ENCODE data around the gene NCOA1.

The NCOA1 gene

GRCh38 chr2:24806661-24807036, 315.6 kb downstream of the NCOA1 start:
- TF ChIP-seq, protein P1, sequence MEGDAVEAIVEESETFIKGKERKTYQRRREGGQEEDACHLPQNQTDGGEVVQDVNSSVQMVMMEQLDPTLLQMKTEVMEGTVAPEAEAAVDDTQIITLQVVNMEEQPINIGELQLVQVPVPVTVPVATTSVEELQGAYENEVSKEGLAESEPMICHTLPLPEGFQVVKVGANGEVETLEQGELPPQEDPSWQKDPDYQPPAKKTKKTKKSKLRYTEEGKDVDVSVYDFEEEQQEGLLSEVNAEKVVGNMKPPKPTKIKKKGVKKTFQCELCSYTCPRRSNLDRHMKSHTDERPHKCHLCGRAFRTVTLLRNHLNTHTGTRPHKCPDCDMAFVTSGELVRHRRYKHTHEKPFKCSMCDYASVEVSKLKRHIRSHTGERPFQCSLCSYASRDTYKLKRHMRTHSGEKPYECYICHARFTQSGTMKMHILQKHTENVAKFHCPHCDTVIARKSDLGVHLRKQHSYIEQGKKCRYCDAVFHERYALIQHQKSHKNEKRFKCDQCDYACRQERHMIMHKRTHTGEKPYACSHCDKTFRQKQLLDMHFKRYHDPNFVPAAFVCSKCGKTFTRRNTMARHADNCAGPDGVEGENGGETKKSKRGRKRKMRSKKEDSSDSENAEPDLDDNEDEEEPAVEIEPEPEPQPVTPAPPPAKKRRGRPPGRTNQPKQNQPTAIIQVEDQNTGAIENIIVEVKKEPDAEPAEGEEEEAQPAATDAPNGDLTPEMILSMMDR (IDR thresholded peaks at IDR 0.05; ENCODE audit: borderline replicate concordance, control extremely low read depth, extremely low read depth, insufficient read depth, missing control alignments), result no peak
- in situ Hi-C loops (cut with MboI; ENCODE audit: low sequenced_read_pairs, unreplicated experiment), result no loop called here
- DNase-seq (ENCODE audit: low spot score), result no peak

DNA sequence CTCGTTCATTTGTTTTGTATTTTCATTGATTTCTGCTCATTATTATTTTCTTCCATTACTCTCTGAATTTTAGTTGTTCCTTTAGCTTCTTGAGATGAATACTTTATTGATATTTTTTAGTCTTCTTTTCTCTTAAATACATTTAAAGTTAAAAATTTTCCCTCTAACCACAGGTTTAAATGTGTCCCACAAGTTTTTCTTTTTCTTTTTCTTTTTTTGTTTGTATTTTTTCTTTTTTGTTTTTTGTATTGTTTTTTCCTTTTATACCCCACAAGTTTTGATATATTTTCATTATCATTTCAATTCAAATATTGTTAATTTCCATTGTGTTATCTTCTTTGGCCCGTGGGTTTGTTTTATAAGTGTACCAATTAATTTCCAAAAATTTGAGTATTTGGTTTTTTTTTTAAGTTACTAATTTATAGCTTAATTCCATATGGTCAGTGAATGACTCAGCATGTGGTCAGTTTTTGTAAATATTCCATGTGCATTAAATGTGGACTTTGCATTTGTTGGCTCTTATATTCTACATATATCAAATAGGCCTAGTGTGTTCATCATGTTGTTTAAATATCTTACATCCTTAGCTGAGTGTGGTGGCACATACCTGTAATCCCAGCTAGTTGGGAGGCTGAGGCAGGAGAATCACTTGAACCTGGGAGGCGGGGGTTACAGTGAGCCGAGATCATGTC, 318.4 kb downstream of the NCOA1 start:
- TF ChIP-seq, protein P1 (IDR thresholded peaks at IDR 0.05; ENCODE audit: borderline replicate concordance, control extremely low read depth, extremely low read depth, insufficient read depth, missing control alignments), result no peak
- in situ Hi-C loops (cut with MboI; ENCODE audit: low sequenced_read_pairs, unreplicated experiment), result loop anchor here (10.0 kb wide), 1 partner anchor 395 kb away; no protein-coding TSS in a partner anchor
- no peak for DNase-seq (ENCODE audit: low spot score)

DNA sequence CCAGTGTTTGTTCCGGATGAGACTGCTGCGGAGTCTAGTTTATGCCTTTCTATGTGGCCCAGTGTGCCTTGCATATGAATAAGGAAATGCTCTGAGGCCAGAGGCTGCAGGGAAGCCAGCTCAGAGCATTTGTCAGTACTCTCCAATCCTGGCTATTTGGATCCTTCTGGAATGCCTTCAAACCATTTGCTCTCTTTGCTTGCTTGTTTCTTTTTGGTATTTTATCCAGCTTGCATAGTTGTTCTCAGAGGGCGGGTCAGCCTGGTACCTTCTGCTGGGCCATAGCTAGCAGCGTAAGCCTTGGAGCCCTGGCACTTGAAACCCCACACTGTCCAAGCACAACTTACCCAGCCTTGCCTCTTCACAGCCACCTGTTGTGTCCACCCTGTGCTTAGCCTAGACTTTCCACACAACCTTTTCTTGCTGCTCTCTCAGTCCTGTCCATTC, 322.7 kb downstream of the NCOA1 start:
- in situ Hi-C loops (cut with MboI; ENCODE audit: low sequenced_read_pairs, unreplicated experiment), result loop anchor here (10.0 kb wide), 1 partner anchor 399 kb away; no protein-coding TSS in a partner anchor
- TF ChIP-seq, protein P1 (IDR thresholded peaks at IDR 0.05; ENCODE audit: borderline replicate concordance, control extremely low read depth, extremely low read depth, insufficient read depth, missing control alignments), result no peak
- DNase-seq (ENCODE audit: low spot score), result no peak

GRCh38 chr2:24814516-24814915, 323.5 kb downstream of the NCOA1 start:
- TF ChIP-seq, protein P1 (IDR thresholded peaks at IDR 0.05; ENCODE audit: borderline replicate concordance, control extremely low read depth, extremely low read depth, insufficient read depth, missing control alignments), result no peak
- no peak for DNase-seq (ENCODE audit: low spot score)
- in situ Hi-C loops (cut with MboI; ENCODE audit: low sequenced_read_pairs, unreplicated experiment), result loop anchor here (10.0 kb wide), 1 partner anchor 400 kb away; no protein-coding TSS in a partner anchor

DNA sequence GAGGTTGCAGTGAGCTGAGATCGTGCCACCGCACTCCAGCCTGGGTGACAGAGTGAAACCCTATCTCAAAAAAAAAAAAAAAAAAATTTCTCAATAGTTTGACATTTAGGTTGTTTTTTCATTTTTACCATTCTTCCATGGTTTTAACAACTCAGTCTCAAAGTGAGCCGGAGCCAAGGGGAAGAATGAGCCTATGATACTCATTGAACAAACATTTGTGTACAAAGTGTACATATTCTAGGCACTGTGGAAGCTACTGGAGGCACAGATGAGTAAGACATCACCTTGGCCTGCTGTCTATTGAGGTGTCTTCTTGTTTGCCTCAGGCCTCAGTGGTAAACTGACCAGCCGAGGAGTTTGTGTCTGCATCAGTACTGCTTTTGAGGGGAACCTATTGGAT, 324.1 kb downstream of the NCOA1 start:
- in situ Hi-C loops (cut with MboI; ENCODE audit: low sequenced_read_pairs, unreplicated experiment), result loop anchor here (10.0 kb wide), 1 partner anchor 400 kb away; no protein-coding TSS in a partner anchor
- TF ChIP-seq, protein P1 (IDR thresholded peaks at IDR 0.05; ENCODE audit: borderline replicate concordance, control extremely low read depth, extremely low read depth, insufficient read depth, missing control alignments), result no peak
- no peak for DNase-seq (ENCODE audit: low spot score)

DNA sequence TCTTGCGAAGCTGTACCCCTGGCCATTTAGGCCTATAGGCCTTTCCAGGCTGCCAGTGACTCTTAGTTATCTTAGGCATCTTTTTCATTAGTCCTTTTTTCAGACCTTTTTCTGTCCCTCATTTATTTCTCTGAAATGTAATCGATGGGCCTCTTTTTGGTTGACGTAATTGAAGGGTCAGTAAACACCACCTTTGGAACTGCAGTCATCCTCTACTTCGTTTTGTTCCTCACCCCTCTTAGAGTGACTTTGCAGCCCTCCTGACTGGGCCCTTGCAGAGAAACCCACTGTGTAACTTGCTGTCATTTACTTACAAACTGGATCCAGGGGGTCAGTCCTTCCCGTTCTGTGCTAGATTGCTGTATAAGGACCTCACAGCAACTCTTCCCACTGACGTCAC, 325.4 kb downstream of the NCOA1 start:
- in situ Hi-C loops (cut with MboI; ENCODE audit: low sequenced_read_pairs, unreplicated experiment), result loop anchor here (10.0 kb wide), 1 partner anchor 402 kb away; no protein-coding TSS in a partner anchor
- no peak for DNase-seq (ENCODE audit: low spot score)
- TF ChIP-seq, protein P1 (IDR thresholded peaks at IDR 0.05; ENCODE audit: borderline replicate concordance, control extremely low read depth, extremely low read depth, insufficient read depth, missing control alignments), result no peak

Data from GM13976 (cell line).